Measurements from ENCODE around the gene ABI3BP.

The ABI3BP gene

DNA sequence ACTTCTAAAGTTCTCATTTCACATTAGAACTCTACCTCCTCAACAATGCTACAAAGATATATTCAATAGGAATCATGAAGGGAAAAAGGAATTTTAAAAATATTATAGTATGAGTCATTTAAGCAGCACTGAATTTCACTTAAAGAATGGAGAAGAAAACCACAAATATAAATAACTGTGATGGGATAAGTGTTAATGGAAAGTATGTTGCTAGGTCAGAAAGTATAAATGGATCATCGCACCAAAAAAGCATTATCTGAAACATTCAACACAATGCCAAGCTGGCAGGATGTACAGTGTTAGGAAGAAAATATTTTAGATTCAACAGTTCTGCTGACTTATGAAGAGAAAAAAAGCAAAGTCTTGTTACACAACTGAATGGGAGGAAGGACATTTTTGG lies 182.6 kb downstream of the ABI3BP start:
- no peak overlapping the region for H3K4me3 ChIP-seq (ENCODE audit: low read depth, low read length)
- TF ChIP-seq, protein P1, sequence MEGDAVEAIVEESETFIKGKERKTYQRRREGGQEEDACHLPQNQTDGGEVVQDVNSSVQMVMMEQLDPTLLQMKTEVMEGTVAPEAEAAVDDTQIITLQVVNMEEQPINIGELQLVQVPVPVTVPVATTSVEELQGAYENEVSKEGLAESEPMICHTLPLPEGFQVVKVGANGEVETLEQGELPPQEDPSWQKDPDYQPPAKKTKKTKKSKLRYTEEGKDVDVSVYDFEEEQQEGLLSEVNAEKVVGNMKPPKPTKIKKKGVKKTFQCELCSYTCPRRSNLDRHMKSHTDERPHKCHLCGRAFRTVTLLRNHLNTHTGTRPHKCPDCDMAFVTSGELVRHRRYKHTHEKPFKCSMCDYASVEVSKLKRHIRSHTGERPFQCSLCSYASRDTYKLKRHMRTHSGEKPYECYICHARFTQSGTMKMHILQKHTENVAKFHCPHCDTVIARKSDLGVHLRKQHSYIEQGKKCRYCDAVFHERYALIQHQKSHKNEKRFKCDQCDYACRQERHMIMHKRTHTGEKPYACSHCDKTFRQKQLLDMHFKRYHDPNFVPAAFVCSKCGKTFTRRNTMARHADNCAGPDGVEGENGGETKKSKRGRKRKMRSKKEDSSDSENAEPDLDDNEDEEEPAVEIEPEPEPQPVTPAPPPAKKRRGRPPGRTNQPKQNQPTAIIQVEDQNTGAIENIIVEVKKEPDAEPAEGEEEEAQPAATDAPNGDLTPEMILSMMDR (IDR thresholded peaks at IDR 0.05; ENCODE audit: low read depth, low read length, missing control alignments), result no peak
- DNase-seq (ENCODE audit: low read depth), result no peak

DNA sequence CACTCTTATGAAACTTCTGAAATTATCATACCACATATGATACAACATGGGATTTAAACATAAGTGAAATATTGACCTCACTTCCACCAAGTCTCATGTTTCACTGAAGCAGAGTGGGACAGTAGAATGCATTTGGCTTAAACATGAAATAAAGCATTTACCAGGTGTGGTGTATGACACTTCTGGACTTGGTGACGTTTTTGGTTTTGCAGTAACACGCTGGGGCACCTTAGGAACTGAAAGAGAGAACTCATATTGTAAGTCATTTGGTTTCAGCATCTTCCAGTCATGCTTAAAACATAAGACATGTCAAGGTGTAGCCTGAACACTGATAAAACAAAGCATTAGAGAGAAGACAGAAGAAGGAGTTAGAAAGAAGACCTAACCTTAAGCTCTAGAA lies 188.6 kb downstream of the ABI3BP start:
- no peak for DNase-seq (ENCODE audit: low read depth)
- TF ChIP-seq, protein P1 (IDR thresholded peaks at IDR 0.05; ENCODE audit: low read depth, low read length, missing control alignments), result no peak
- H3K4me3 ChIP-seq (ENCODE audit: low read depth, low read length), result no peak overlapping the region

DNA sequence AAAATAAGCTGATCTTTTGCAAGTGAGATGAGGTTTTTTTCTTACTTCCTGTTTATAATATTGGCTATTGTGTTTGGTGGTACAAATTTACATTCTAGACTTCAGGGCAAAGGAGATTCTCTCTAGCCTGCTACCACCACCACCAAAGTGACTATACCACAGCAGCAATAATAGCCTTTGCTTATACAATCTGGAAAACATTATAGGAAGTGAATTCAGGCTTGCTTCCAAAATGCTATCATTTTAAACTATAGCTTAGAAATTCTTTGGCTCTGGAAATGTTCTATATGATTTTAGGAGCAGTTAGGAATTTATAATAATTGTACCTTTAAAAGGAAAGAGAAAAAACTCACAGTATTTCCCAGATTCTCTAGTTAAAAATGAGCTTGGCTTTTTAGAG lies 189.5 kb downstream of the ABI3BP start:
- no peak overlapping the region for H3K4me3 ChIP-seq (ENCODE audit: low read depth, low read length)
- TF ChIP-seq, protein P1 (IDR thresholded peaks at IDR 0.05; ENCODE audit: low read depth, low read length, missing control alignments), result no peak
- DNase-seq (ENCODE audit: low read depth), result no peak

DNA sequence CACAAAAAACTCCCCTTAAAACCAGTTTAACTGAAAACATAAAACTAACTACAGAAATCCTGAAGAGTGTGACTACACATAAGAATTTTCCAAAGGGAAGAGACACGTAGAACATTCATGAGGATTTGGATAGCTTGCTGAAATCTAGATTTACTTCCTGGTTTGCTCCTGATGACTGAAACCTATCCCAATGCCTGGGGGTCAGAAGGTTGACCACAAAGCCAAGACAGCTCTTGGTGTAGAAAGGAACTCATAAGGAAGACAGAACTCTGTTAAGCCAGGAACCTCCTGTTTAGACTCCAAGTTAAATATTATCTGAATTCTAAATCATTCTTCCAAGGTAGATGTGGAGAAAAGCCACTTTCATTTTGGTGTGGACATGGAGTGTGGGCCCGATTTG lies 191.1 kb downstream of the ABI3BP start:
- DNase-seq (ENCODE audit: low read depth), result no peak
- no peak overlapping the region for H3K4me3 ChIP-seq (ENCODE audit: low read depth, low read length)
- TF ChIP-seq, protein P1 (IDR thresholded peaks at IDR 0.05; ENCODE audit: low read depth, low read length, missing control alignments), result no peak

DNA sequence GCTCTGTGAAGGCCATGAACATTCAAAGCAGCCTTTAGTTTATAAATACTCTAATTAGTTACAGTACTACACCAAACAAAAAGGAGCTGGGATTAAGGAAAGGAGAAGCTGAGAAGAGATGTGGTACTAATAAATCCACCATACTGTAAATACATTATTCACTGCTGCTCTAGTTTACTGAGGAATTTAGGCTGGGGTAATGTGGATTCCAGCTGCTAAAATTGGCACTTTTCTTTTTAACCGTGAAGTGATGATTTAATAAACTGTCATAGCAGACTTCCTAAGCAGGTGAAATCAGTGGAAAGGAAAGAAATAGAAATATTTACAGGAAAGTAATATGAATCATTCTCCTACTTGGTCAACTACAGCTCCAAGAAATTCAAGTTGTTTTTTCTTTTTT lies 195.2 kb downstream of the ABI3BP start:
- H3K4me3 ChIP-seq (ENCODE audit: low read depth, low read length), result no peak overlapping the region
- TF ChIP-seq, protein P1 (IDR thresholded peaks at IDR 0.05; ENCODE audit: low read depth, low read length, missing control alignments), result no peak
- no peak for DNase-seq (ENCODE audit: low read depth)

DNA sequence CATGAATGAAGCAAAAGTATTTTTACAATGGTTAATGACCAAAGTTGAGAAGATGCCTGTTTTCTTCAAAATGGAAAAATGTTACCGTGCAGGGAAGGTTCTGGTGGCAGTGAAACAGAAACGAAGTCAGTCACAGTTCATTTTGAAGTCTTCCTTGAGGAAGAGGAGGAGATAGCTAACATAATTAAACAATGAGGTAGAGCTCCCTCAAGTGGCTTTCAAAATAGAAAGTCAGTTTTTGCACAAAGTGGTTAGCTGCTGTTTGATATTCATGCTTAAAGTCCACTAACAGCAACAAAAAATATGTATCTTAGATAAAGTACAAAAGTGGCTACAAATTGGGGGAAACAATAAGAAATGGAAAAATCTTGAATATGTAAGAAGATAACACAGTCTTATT lies 196.7 kb downstream of the ABI3BP start:
- H3K4me3 ChIP-seq (ENCODE audit: low read depth, low read length), result no peak overlapping the region
- no peak for DNase-seq (ENCODE audit: low read depth)
- TF ChIP-seq, protein P1 (IDR thresholded peaks at IDR 0.05; ENCODE audit: low read depth, low read length, missing control alignments), result peak; percentile 7

DNA sequence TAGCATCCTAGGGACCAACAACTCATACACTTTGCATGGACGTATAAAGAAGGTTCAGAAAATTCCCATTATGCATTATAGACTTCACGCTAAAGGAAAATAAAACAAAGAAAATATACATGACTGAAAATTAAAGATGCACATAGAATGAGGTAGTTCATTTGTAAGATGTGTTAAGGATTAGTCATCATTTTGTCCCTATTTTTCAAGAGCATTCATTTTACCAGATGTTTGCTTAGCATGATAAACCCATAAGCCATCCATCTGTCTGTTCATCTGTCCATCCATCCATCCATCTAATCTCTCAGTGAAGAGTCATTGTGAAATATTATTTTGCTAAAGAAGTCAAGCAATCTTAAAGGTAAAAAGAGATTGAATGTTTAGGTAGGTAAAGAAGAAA lies 203.6 kb downstream of the ABI3BP start:
- no peak for DNase-seq (ENCODE audit: low read depth)
- TF ChIP-seq, protein P1 (IDR thresholded peaks at IDR 0.05; ENCODE audit: low read depth, low read length, missing control alignments), result no peak
- H3K4me3 ChIP-seq (ENCODE audit: low read depth, low read length), result no peak overlapping the region

Data from GM12864 (cell line).